Activated B cell treated with CpG ODN at 0.5 μM for 24 hours (primary cell): Measurements from ENCODE around the gene MYO1H. TPM values are rescaled to one million over a fixed set of nuclear protein-coding genes. Genes with fewer than 3 reads are reported as not detected.

Source experiments
- ATAC-seq: fragments of 200-7000 bp; cut with Tn5 transposase; one replicate; pipeline ENCODE4 v1.10.0; 2021; ENCODE audit warnings: low read depth, mild to moderate bottlenecking, moderate library complexity
- CTCF ChIA-PET: fragments of 350-600 bp; sonication (Branson Sonifier 250); formaldehyde crosslinking; loops from one replicate; lab custom pipeline; 2021; ENCODE audit warnings: antibody characterized with exemption; lab: Charles Lee
- POLR2A ChIA-PET: fragments of 350-600 bp; sonication (Branson Sonifier 250); formaldehyde crosslinking; loops from one replicate; lab custom pipeline; 2021; ENCODE audit warnings: antibody characterized with exemption; lab: Charles Lee
- DNase-seq: peaks from one replicate; pipeline ENCODE4 v3.0.0; 2022
- H3K27ac Mint-ChIP-seq: one replicate; pipeline ENCODE4 v1.8.0; 2020; ENCODE audit warnings: mixed read lengths
- H3K27me3 Mint-ChIP-seq: one replicate; pipeline ENCODE4 v1.8.0; 2021; ENCODE audit warnings: mixed read lengths
- H3K36me3 Mint-ChIP-seq: one replicate; pipeline ENCODE4 v1.8.0; 2021; ENCODE audit warnings: low read depth, mixed read lengths
- H3K4me1 Mint-ChIP-seq: one replicate; pipeline ENCODE4 v1.8.0; 2021; ENCODE audit warnings: mixed read lengths
- H3K4me3 Mint-ChIP-seq: one replicate; pipeline ENCODE4 v1.8.0; 2020; ENCODE audit warnings: mild to moderate bottlenecking, mixed read lengths
- H3K9me3 Mint-ChIP-seq: one replicate; pipeline ENCODE4 v1.8.0; 2020; ENCODE audit warnings: mixed read lengths
- CTCF ChIP-seq: fragments of 200-600 bp; IDR thresholded peaks from one replicate; pipeline ENCODE4 v1.8.0; 2022; ENCODE audit warnings: antibody characterized with exemption, mild to moderate bottlenecking
- intact Hi-C: fragments of 100-400 bp; cut with micrococcal nuclease; formaldehyde crosslinking; loops from one replicate; pipeline ENCODE4 v1.15.1; 2024
- total RNA-seq: library from RNA; stranded (reverse); gene quantifications from 2 replicates; pipeline ENCODE4 v1.2.3, GENCODE V29; 2022

MYO1H gene
- total RNA-seq, 1 donor from 2014 or later, result not detected

GRCh38 chr12:109448272-109448671 lies 100.6 kb downstream of the MYO1H start:
- H3K27me3 Mint-ChIP-seq, result no peaks in the 10 kb centered on the region
- peaks cover 68% of the 10 kb centered on the region for H3K36me3 Mint-ChIP-seq
- TF ChIP-seq CTCF, result no peak
- no peaks in the 10 kb centered on the region for H3K4me1 Mint-ChIP-seq
- DNase-seq (no peak), ATAC-seq (no peak)
- no peak overlapping the region for H3K27ac Mint-ChIP-seq
- CTCF ChIA-PET, result interaction anchor here (1.5 kb wide), 1 partner anchor 15 kb away, joined by 5 read pairs; no protein-coding TSS in a partner anchor
- no peaks in the 10 kb centered on the region for H3K9me3 Mint-ChIP-seq
- H3K4me3 Mint-ChIP-seq, result no peak overlapping the region
- POLR2A ChIA-PET, result no interaction called here
- intact Hi-C loops, result no loop called here

DNA sequence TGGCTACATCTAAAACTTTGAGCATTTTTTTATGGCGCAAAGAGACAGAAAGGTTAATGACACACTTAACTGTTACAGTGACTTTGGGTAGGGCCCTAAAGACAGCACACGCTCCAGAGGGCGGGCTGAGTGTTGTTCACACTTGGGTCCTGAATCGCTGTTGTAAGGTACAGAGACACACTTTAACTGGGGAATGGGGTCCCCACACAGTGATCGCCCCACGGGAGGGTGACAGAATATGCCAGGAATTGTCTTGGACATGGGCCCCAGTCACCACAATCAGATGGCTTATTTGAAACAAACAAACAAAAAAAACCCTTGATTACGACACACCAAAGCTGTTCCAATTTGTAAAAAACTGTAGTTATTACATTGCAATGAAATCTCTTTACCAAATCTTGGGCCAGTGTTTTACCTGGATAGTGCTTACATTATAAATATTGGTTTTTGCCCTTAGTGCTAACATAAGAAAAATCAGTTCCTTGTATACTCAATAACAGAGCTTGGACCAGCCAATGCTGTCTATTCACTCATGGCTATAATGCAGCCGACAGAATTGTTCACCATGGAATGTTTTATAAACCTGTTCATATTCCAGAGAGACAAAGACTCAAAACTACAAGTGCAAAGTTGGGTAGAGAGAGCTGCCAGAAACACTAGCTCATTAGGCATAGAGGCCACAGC lies 101.1 kb downstream of the MYO1H start:
- ChIA-PET POLR2A (no interaction called here), CTCF (interaction anchor here (1.5 kb wide), 1 partner anchor 16 kb away, joined by 5 read pairs; no protein-coding TSS in a partner anchor)
- DNase-seq, result no peak
- no peak overlapping the region for H3K27ac Mint-ChIP-seq
- intact Hi-C loops, result no loop called here
- no peak for ATAC-seq
- no peaks in the 10 kb centered on the region for H3K27me3 Mint-ChIP-seq
- H3K4me3 Mint-ChIP-seq, result no peak overlapping the region
- no peak for TF ChIP-seq CTCF
- no peaks in the 10 kb centered on the region for H3K4me1 Mint-ChIP-seq
- peaks cover 74% of the 10 kb centered on the region for H3K36me3 Mint-ChIP-seq
- no peaks in the 10 kb centered on the region for H3K9me3 Mint-ChIP-seq

GRCh38 chr12:109449845-109450532 lies 102.3 kb downstream of the MYO1H start:
- POLR2A ChIA-PET, result no interaction called here
- no peak for TF ChIP-seq CTCF

GRCh38 chr12:109450980-109451379 lies 103.3 kb downstream of the MYO1H start:
- TF ChIP-seq CTCF, result no peak
- intact Hi-C loops, result no loop called here
- POLR2A ChIA-PET, result no interaction called here
- Mint-ChIP-seq H3K9me3 (no peaks in the 10 kb centered on the region), H3K36me3 (peaks cover 78% of the 10 kb centered on the region), H3K27ac (no peak overlapping the region), H3K27me3 (no peaks in the 10 kb centered on the region), H3K4me3 (no peak overlapping the region), H3K4me1 (no peaks in the 10 kb centered on the region)
- DNase-seq (no peak), ATAC-seq (no peak)
- CTCF ChIA-PET, result no interaction called here

More at GRCh38 chr12:109449845-109450532, 102.3 kb downstream of the MYO1H start:
- H3K27me3 Mint-ChIP-seq, result no peaks in the 10 kb centered on the region
- CTCF ChIA-PET, result no interaction called here
- no peaks in the 10 kb centered on the region for H3K9me3 Mint-ChIP-seq
- DNase-seq (no peak), ATAC-seq (no peak)
- no peak overlapping the region for H3K27ac Mint-ChIP-seq
- intact Hi-C loops, result no loop called here
- peaks cover 76% of the 10 kb centered on the region for H3K36me3 Mint-ChIP-seq
- no peak overlapping the region for H3K4me3 Mint-ChIP-seq
- no peaks in the 10 kb centered on the region for H3K4me1 Mint-ChIP-seq

GRCh38 chr12:109451400-109451799 lies 103.7 kb downstream of the MYO1H start:
- H3K27me3 Mint-ChIP-seq, result no peaks in the 10 kb centered on the region
- no peak overlapping the region for H3K4me3 Mint-ChIP-seq
- no peak for TF ChIP-seq CTCF
- peaks cover 79% of the 10 kb centered on the region for H3K36me3 Mint-ChIP-seq
- DNase-seq (no peak), ATAC-seq (no peak)
- ChIA-PET CTCF (no interaction called here), POLR2A (no interaction called here)
- intact Hi-C loops, result no loop called here
- H3K4me1 Mint-ChIP-seq, result no peaks in the 10 kb centered on the region
- no peak overlapping the region for H3K27ac Mint-ChIP-seq
- no peaks in the 10 kb centered on the region for H3K9me3 Mint-ChIP-seq
